A673 (cell line): ENCODE measurements around the gene CHMP1B. TPM values are rescaled to one million over a fixed set of nuclear protein-coding genes. Genes with fewer than 3 reads are reported as not detected.

Experiments
- BruUV-seq: library from RNA; stranded (reverse); fragments of 400-500 nt; replicated peaks from 2 replicates; lab custom pipeline; 2021; lab: Mats Ljungman, UMichigan
- CTCF ChIA-PET: fragments of 300-600 bp; sonication (Branson Sonifier 250); formaldehyde crosslinking; loops from one replicate; lab custom pipeline; 2022; ENCODE audit warnings: antibody characterized with exemption; lab: Charles Lee
- POLR2A ChIA-PET: fragments of 300-600 bp; sonication (Branson Sonifier 250); formaldehyde crosslinking; loops from one replicate; lab custom pipeline; 2022; ENCODE audit warnings: antibody characterized with exemption; ENCODE audit not compliant: low non-redundant PET; lab: Charles Lee
- DNase-seq: peaks from one replicate; pipeline ENCODE4 v3.0.0-alpha.2; 2015; ENCODE audit warnings: low spot score
- H3K27ac ChIP-seq: fragments of 200-600 bp; sonication (generic); 2 replicates; pipeline ENCODE4 v1.5.1; 2016; ENCODE audit warnings: mixed run types, low read depth, mild to moderate bottlenecking, mixed read lengths, antibody characterized with exemption, low read length; ENCODE audit not compliant: poor library complexity, severe bottlenecking
- H3K27me3 ChIP-seq: fragments of 200-600 bp; sonication (generic); replicated peaks from 2 replicates; pipeline ENCODE4 v1.6.1; 2017; ENCODE audit warnings: mixed run types, low read depth, mild to moderate bottlenecking, mixed read lengths, antibody characterized with exemption, low read length; ENCODE audit not compliant: insufficient read depth, poor library complexity
- H3K36me3 ChIP-seq: fragments of 200-600 bp; sonication (generic); 2 replicates; pipeline ENCODE4 v1.6.1; 2016; ENCODE audit warnings: mixed run types, mild to moderate bottlenecking, mixed read lengths, antibody characterized with exemption, low read length; ENCODE audit not compliant: insufficient read depth, poor library complexity, severe bottlenecking
- H3K4me1 ChIP-seq: fragments of 200-600 bp; sonication (generic); 2 replicates; pipeline ENCODE4 v1.6.1; 2017; ENCODE audit warnings: mixed run types, mild to moderate bottlenecking, mixed read lengths, antibody characterized with exemption, low read length; ENCODE audit not compliant: insufficient read depth, poor library complexity, severe bottlenecking
- H3K4me3 ChIP-seq: fragments of 200-600 bp; sonication (generic); 2 replicates; pipeline ENCODE4 v1.5.1; 2016; ENCODE audit warnings: low read depth, mixed run types, mild to moderate bottlenecking, mixed read lengths, low read length; ENCODE audit not compliant: poor library complexity, severe bottlenecking
- H3K9me3 ChIP-seq: fragments of 200-600 bp; sonication (generic); 2 replicates; pipeline ENCODE4 v1.6.1; 2016; ENCODE audit warnings: mixed run types, low read depth, mild to moderate bottlenecking, mixed read lengths, antibody characterized with exemption, low read length; ENCODE audit not compliant: poor library complexity, severe bottlenecking
- EZH2 ChIP-seq: fragments of 200-600 bp; sonication (generic); IDR thresholded peaks from 2 replicates; pipeline ENCODE4 v1.6.1; 2017; ENCODE audit warnings: borderline replicate concordance, low read depth, mild to moderate bottlenecking, mixed read lengths, antibody characterized with exemption, low read length; ENCODE audit not compliant: poor library complexity, severe bottlenecking
- intact Hi-C: fragments of 100-400 bp; cut with micrococcal nuclease; formaldehyde crosslinking; loops from one replicate; pipeline ENCODE4 v1.10.0; 2022; ENCODE audit not compliant: unreplicated experiment
- total RNA-seq: library from RNA; stranded (reverse); gene quantifications from 2 replicates; pipeline ENCODE4 v1.2.3, GENCODE V29; 2021
- TF ChIP-seq, protein P1 (sequence below): fragments of 300-800, 200-600 bp; sonication (generic); conservative IDR thresholded peaks from 2 replicates; pipeline ENCODE4 v1.5.1; 2017; ENCODE audit warnings: low read depth, mild to moderate bottlenecking, antibody characterized with exemption, low read length, moderate library complexity, mixed read lengths

CHMP1B gene
- total RNA-seq, 1 experiment from 2014 or later: 17.1 TPM

DNA sequence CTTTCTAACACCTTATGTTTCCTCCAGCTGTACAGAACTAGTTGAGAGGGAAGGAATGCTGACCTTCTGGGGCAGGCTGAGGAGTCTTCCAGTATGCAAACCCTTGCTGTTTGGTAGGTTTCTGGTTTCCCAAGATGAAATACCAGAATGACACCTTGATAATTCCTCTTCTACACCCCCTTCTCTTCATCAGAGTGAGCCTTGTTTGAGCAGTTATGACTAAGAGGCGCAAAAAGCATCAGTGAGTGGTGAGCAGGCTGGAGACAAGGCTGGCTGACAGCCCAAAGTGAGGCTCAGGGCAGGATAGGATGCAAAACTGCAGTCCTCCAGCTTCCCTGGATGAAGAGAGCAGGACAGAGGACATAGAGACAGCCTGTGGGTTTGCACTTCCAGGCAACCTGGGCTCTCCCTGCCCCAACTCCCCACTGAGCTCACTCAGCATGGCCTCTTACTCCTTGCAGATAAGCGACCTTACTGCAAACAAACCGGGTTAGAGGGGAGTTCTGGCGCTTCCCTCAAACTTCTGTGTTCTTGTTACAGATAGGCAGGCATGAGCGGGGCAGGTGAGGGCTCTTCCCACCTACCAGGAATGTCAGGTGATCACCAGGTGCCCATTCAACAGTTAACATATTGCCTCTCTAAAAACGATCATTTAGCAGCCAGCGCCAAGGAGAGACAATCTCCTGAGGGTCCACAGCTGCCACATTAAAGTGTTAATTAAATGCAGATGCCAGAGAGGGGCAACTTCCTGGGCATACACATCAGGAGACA lies 51.5 kb downstream of the CHMP1B start:
- TF ChIP-seq EZH2: no peak
- TF ChIP-seq, protein P1, sequence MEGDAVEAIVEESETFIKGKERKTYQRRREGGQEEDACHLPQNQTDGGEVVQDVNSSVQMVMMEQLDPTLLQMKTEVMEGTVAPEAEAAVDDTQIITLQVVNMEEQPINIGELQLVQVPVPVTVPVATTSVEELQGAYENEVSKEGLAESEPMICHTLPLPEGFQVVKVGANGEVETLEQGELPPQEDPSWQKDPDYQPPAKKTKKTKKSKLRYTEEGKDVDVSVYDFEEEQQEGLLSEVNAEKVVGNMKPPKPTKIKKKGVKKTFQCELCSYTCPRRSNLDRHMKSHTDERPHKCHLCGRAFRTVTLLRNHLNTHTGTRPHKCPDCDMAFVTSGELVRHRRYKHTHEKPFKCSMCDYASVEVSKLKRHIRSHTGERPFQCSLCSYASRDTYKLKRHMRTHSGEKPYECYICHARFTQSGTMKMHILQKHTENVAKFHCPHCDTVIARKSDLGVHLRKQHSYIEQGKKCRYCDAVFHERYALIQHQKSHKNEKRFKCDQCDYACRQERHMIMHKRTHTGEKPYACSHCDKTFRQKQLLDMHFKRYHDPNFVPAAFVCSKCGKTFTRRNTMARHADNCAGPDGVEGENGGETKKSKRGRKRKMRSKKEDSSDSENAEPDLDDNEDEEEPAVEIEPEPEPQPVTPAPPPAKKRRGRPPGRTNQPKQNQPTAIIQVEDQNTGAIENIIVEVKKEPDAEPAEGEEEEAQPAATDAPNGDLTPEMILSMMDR: no peak
- intact Hi-C loops: no loop called here
- DNase-seq: no peak
- POLR2A ChIA-PET: no interaction called here
- no peaks in the 10 kb centered on the region for H3K36me3 ChIP-seq
- no peak overlapping the region for H3K4me3 ChIP-seq
- H3K27ac ChIP-seq: no peak overlapping the region
- no TSS peak for BruUV-seq
- CTCF ChIA-PET: no interaction called here
- no peaks in the 10 kb centered on the region for H3K4me1 ChIP-seq
- H3K27me3 ChIP-seq: no peaks in the 10 kb centered on the region
- no peaks in the 10 kb centered on the region for H3K9me3 ChIP-seq

Other genes with a start within 250 kb of the CHMP1B start
- gene SLC35G4, start 241.8 kb upstream of the CHMP1B start, total RNA-seq: not detected in 2 replicates
- gene GNAL, start 162.1 kb upstream of the CHMP1B start, total RNA-seq: 0.06 and 0.15 TPM in 2 replicates
- gene MPPE1, start 56.9 kb downstream of the CHMP1B start, total RNA-seq: 17.6 and 18.4 TPM in 2 replicates
- gene IMPA2, start 130.1 kb downstream of the CHMP1B start, total RNA-seq: 22.4 and 33.7 TPM in 2 replicates
- gene ANKRD62, start 242.4 kb downstream of the CHMP1B start, total RNA-seq: not detected in 2 replicates